ENCODE data around the gene PDIA5. TPM values are rescaled to one million over a fixed set of nuclear protein-coding genes. Genes with fewer than 3 reads are reported as not detected.

The PDIA5 gene
- total RNA-seq, 1 donor from 2014 or later: 14.2 TPM

DNA sequence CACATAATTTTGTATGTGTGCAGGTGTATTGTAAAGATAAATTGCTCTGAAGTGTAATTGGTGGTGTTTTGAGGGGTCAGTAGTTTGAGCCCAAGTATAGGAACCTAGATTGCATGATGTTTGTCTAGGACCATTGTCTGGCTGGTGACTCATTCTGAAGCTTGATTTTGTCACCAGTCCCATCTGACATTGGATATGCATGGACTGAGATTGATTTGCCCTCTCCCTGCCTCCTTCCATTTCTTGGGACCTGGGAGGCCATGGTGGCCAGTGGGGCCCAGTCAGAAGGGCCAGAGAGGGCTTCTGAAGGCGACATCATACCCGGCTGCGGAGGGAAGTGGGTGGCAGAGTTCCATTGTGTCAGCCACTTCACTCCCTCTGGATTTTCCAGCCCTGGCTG lies 62.3 kb downstream of the PDIA5 start:
- Mint-ChIP-seq H3K4me1 (peaks cover 28% of the 10 kb centered on the region), H3K4me3 (no peak overlapping the region), H3K27ac (ENCODE audit: unreplicated experiment) (no peak overlapping the region), H3K9me3 (no peaks in the 10 kb centered on the region), H3K36me3 (ENCODE audit: low read depth) (peaks cover 4% of the 10 kb centered on the region), H3K27me3 (ENCODE audit: low read depth) (no peaks in the 10 kb centered on the region)
- no peak for DNase-seq (ENCODE audit: low read depth, low spot score)
- no peak for TF ChIP-seq CTCF (conservative IDR thresholded peaks at IDR 0.05)

DNA sequence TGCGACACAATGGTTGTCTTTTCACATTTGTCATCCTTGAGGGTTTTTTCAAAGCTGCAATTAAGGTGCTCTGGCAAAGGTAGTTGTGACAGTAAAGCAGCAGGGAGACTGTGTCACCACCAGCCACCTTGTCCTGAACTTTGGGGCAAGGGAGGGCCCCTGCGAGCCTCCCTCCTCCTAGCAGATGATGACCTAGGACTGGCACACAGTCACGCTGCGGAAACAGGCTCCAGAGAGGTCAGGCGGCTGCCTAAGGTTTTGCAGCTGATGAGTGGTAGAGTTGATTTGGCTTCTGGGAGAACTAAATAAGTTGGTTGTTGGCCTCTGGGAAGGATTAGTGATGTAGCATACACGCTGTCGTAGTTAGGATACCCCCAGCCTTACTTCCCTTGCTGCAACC lies 62.7 kb downstream of the PDIA5 start:
- no peaks in the 10 kb centered on the region for H3K27me3 Mint-ChIP-seq (ENCODE audit: low read depth)
- H3K27ac Mint-ChIP-seq (ENCODE audit: unreplicated experiment): peak overlapping the region; percentile 28
- H3K36me3 Mint-ChIP-seq (ENCODE audit: low read depth): peaks cover 4% of the 10 kb centered on the region
- no peak overlapping the region for H3K4me3 Mint-ChIP-seq
- no peaks in the 10 kb centered on the region for H3K9me3 Mint-ChIP-seq
- no peak for TF ChIP-seq CTCF (conservative IDR thresholded peaks at IDR 0.05)
- H3K4me1 Mint-ChIP-seq: peaks cover 28% of the 10 kb centered on the region
- no peak for DNase-seq (ENCODE audit: low read depth, low spot score)

GRCh38 chr3:123130079-123130750 lies 63.4 kb downstream of the PDIA5 start:
- H3K4me1 Mint-ChIP-seq: peaks cover 25% of the 10 kb centered on the region
- no peak for TF ChIP-seq CTCF (conservative IDR thresholded peaks at IDR 0.05)
- H3K27ac Mint-ChIP-seq (ENCODE audit: unreplicated experiment): peak overlapping the region; percentile 55
- H3K36me3 Mint-ChIP-seq (ENCODE audit: low read depth): peaks cover 7% of the 10 kb centered on the region
- no peaks in the 10 kb centered on the region for H3K9me3 Mint-ChIP-seq
- H3K4me3 Mint-ChIP-seq: no peak overlapping the region
- no peak for DNase-seq (ENCODE audit: low read depth, low spot score)
- no peaks in the 10 kb centered on the region for H3K27me3 Mint-ChIP-seq (ENCODE audit: low read depth)

DNA sequence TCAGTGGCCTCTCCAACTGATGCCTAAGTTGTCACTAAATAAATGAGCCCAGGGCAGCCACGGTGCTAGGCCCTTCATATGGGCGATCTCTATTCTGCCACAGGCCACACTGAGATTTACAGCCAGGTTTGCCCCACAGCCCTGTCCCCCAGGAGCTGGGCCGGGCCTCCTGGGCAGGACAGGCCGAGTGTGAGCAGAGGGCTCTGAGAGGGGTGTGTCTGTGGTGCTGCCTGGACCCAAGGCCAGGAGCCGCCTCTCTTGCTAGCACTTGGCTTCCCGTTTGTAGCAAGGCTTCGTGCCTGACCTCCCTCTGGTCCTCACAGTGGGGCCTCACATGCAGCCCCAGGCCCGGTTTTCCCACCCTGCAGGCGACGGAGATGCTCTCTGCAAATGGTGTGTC lies 67.8 kb downstream of the PDIA5 start:
- Mint-ChIP-seq H3K4me1 (peaks cover 38% of the 10 kb centered on the region), H3K27me3 (ENCODE audit: low read depth) (no peaks in the 10 kb centered on the region), H3K4me3 (no peak overlapping the region), H3K36me3 (ENCODE audit: low read depth) (peaks cover 4% of the 10 kb centered on the region), H3K27ac (ENCODE audit: unreplicated experiment) (peak overlapping the region; percentile 51), H3K9me3 (no peaks in the 10 kb centered on the region)
- no peak for DNase-seq (ENCODE audit: low read depth, low spot score)
- TF ChIP-seq CTCF (conservative IDR thresholded peaks at IDR 0.05): no peak

DNA sequence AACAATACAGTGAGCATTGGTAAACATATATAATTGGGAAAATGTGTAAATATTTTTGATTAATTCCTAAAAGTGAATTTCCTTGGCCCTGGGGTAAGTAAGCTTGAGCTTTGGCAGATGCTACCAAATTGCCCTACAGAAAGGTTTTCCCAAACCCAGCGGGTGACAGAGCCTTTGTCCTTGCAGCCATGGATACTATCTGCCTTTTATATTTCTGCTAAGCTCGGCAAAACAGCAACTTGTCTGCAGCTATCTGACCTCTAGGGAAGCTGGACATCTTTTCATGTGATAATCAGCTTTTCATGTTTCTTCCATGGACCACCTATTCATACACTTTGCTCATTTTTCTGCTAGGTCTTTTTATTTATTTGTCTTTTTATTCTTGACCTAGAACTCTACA lies 70.2 kb downstream of the PDIA5 start:
- Mint-ChIP-seq H3K27me3 (ENCODE audit: low read depth) (no peaks in the 10 kb centered on the region), H3K9me3 (no peaks in the 10 kb centered on the region), H3K27ac (ENCODE audit: unreplicated experiment) (peak overlapping the region; percentile 21), H3K36me3 (ENCODE audit: low read depth) (peaks cover 7% of the 10 kb centered on the region), H3K4me3 (peak overlapping the region; percentile 37), H3K4me1 (peaks cover 38% of the 10 kb centered on the region)
- no peak for TF ChIP-seq CTCF (conservative IDR thresholded peaks at IDR 0.05)
- no peak for DNase-seq (ENCODE audit: low read depth, low spot score)

All from neural crest cell (in vitro differentiated cells).